Measurements from ENCODE around the gene DNAJA1.
"Not testable (repeated sequence)": the region's sequence is repeated elsewhere in the genome, so short reads cannot be mapped to it uniquely, and the experiment has no call there.

DNAJA1 gene

GRCh38 chr9:33082128-33082527, 57.1 kb downstream of the DNAJA1 start:
- DNase-seq (ENCODE audit: low spot score): no peak

GRCh38 chr9:33082538-33083326, 57.7 kb downstream of the DNAJA1 start:
- no peak for DNase-seq (ENCODE audit: low spot score)

- DNase-seq (ENCODE audit: low spot score): not testable (repeated sequence)
Observed at GRCh38 chr9:33085672-33086071, 60.6 kb downstream of the DNAJA1 start.
